Measurements from ENCODE around the gene HCAR1.
"Not testable (repeated sequence)": the region's sequence is repeated elsewhere in the genome, so short reads cannot be mapped to it uniquely, and the experiment has no call there.

The HCAR1 gene

DNA sequence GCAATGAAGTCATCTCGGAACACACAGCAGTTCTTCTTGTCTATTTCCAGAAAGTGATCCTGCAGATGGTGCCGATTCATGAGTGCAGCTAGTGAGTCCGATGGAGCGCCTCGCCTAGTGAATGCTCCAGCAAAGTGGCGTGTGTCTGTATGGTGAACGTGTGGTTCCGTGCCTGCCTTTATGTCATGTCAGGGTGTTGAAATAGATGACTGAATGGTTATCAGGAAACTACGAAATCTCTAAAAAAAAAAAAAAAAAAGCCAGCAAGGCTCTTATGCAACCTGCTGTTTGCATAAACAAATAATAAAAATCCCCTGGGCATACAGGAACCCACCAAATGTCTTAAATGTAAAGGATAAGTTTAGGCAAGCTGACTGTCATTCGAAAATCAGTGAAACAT, 14.0 kb downstream of the HCAR1 start, which contains the start of gene HCAR3:
TSS of gene HCAR3 (minus strand) at position 154 of the 400 bp plus-strand sequence. CDS start at position 80, 74 bp downstream.
- DNase-seq: not testable (repeated sequence)

DNA sequence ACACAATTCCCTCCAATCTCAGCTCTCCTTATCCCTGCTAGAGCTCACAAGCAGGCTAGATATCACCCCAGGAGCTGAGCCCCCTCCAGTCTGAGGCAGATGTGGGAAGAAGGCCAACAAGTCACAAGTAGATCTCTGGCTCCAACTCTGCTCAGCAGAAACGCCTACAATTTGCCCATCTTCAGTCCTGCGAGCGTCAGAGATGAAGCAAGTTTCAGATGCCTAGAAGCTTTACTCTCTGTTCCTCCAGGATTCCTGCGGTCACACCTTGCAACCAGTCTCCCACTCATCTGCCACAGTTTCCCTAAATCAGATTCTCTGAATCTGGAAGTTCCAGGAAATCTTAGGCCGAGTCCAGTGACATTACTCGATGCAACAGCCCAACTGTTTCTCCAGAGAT, 15.4 kb downstream of the HCAR1 start:
- not testable (repeated sequence) for DNase-seq

DNA sequence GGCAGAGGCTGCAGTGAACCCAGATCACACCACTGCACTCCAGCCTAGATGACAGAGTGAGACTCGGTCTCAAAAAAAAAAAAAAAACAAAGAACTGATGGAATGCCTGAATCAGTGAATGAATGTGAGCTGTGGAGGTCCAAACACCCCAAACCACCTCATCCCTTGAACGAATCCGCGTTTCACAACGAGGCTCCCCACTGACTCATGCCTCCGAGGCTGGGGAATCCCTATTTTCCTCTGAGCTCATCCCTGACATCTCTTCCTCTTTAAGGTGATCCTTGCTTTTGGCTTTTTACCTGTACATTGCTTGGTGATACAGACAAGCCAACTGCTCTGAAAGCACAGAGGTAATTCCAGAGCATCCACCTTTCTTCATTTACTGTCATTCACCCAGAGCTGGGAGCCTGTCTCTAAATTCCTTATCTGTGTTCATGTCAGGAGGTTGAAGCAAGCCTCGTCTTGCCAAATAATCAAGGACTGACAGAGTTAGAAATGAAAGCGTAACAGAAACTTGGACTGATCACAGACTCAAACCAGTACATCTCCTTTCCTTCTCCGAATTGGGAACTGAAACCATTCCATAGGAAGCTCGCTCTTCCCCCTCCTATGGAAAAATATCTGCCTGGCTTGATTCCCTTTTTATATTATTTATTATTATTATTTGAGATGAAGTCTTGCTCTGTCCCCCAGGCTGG, 17.0 kb downstream of the HCAR1 start:
- not testable (repeated sequence) for DNase-seq

DNA sequence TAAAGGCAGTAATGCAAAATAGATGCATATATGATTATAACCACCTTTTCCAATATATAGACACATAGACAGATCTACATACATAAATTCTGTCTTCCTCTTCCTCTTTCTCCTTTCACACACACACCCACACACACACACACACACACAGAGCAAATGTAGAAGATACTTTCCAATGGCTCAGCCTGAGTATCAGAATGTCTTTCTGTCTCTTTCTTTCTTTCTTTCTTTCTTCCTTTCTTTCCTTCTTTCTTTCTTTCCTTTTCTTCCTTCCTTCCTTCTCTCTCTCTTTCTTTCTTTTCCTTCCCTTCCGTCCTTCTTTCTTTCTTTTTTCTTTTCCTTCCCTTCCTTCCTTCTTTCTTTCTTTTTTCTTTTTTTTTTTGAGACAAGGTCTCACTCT, 19.4 kb downstream of the HCAR1 start:
- not testable (repeated sequence) for DNase-seq

DNA sequence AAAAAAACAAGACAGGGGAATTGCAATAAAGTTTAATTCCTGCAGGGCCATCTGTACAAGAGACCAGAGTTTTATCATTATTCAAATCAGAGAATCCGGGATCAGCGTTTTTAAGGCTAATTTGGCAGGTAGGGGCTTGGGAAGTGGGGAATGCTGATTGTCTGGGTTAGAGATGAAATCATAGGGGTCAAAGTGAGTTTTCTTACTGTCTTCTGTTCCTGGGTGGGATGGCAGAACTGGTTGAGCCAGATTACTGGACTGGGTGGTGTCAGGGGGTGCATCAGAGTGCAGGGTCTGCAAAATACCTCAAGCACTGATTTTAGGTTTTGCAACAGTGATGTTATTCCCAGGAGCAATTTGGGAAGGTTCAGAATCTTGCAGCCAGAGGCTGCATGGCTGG, 20.3 kb downstream of the HCAR1 start:
- not testable (repeated sequence) for DNase-seq

DNA sequence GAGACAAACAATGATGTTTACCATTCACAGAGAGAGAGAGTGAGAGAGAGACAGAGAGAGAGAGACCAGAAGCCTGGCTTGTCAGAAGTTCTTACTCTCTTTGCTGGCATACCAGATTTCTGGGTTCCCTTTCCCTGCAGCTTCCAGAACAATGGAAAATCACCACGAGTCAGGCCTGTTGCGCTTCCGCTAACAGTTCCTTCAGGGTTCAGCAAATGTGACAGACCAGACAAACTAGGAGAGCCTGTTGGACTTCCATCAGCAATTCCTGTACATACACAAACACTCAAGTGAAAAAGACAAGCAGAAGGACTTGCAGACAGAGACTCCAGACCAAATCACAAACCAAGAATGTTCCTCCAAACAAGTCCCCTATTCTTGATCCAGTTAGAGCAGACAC, 21.4 kb downstream of the HCAR1 start:
- not testable (repeated sequence) for DNase-seq

DNA sequence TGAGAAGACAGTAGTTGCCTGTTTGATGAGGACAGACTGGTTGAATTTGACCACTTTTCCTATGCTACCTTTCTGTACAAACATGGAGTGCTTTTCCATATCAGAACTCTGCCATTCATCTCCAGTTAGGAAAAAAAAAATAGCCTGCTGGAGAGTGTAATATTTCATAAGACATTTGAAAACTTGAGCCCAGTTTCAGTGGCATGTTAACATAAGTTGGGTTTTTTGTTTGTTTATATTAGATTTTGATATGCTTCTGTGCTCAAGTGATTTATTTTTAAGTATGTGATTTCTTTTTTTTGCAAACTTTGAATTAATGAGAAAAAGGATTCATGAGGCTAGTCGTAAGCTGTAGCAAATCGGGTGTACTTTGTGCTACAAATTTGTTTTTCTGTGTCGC, 26.8 kb downstream of the HCAR1 start:
- not testable (repeated sequence) for DNase-seq

DNA sequence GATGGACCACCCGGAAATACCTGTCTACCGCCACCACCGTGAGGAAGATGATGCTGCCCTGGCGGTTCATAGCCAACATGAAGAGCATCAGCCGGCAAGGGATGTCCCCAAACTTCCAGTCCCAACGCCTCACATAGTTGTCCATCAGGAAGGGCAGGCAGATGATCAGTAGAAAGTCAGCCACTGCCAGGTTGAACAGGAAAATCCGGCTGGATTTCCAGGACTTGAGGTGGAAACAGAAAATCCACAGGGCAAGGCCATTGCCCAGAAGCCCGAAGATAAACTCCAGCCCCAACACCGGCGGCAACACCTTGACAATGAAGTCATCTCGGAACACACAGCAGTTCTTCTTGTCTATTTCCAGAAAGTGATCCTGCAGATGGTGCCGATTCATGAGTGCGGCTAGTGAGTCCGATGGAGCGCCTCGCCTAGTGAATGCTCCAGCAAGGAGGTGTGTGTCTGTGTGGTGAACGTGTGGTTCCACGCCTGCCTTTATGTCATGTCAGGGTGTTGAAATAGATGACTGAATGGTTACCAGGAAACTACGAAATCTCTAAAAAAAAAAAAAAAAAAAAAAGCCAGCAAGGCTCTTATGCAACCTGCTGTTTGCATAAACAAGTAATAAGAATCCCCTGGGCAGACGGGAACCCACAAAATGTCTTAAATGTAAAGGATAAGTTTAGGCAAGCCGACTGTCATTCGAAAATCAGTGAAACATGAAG, 27.6 kb downstream of the HCAR1 start, which contains the start of gene HCAR2:
TSS of gene HCAR2 (minus strand) at position 468 of the 722 bp plus-strand sequence. CDS start at position 394, 74 bp downstream.
- not testable (repeated sequence) for DNase-seq

DNA sequence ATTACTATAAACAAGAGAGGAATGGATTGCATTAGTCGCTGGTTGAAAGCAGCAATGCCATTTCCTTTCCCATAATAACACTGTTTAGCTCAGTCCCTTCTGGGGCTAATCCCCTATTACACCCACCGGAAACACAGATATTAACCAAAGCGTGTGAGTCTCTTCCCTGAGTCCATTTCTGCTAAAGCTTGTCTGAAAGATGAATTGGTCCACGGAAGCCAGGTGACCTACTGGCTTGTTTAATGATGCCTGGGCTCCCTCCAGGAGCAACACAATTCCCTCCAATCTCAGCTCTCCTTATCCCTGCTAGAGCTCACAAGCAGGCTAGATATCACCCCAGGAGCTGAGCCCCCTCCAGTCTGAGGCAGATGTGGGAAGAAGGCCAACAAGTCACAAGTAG, 29.2 kb downstream of the HCAR1 start:
- not testable (repeated sequence) for DNase-seq

DNA sequence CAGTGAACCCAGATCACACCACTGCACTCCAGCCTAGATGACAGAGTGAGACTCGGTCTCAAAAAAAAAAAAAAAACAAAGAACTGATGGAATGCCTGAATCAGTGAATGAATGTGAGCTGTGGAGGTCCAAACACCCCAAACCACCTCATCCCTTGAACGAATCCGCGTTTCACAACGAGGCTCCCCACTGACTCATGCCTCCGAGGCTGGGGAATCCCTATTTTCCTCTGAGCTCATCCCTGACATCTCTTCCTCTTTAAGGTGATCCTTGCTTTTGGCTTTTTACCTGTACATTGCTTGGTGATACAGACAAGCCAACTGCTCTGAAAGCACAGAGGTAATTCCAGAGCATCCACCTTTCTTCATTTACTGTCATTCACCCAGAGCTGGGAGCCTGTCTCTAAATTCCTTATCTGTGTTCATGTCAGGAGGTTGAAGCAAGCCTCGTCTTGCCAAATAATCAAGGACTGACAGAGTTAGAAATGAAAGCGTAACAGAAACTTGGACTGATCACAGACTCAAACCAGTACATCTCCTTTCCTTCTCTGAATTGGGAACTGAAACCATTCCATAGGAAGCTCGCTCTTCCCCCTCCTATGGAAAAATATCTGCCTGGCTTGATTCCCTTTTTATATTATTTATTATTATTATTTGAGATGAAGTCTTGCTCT, 30.5 kb downstream of the HCAR1 start:
- not testable (repeated sequence) for DNase-seq

DNA sequence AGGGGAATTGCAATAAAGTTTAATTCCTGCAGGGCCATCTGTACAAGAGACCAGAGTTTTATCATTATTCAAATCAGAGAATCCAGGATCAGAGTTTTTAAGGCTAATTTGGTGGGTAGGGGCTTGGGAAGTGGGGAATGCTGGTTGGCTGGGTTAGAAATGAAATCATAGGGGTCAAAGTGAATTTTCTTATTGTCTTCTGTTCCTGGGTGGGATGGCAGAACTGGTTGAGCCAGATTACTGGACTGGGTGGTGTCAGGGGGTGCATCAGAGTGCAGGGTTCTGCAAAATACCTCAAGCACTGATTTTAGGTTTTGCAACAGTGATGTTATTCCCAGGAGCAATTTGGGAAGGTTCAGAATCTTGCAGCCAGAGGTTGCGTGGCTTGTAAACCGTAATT, 33.7 kb downstream of the HCAR1 start:
- not testable (repeated sequence) for DNase-seq

DNA sequence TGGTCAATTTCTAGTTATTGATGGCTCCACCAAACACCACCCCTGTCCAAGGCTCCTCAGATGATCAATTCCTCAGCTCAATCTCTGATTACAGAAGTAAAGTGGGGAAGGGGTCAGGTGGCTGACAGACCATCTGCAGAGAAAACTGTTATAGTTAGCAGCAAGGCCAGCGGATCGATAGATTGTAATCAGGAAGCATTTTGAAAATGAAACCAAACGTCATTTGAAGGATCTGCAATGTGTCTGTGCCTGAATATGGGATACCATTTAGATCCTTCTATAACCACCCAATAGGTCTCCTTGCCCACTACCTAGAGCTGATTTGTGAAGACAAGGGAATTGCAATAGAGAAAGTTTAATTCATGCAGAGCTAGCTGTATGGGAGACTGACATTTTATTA, 39.1 kb downstream of the HCAR1 start:
- no peak for DNase-seq

DNA sequence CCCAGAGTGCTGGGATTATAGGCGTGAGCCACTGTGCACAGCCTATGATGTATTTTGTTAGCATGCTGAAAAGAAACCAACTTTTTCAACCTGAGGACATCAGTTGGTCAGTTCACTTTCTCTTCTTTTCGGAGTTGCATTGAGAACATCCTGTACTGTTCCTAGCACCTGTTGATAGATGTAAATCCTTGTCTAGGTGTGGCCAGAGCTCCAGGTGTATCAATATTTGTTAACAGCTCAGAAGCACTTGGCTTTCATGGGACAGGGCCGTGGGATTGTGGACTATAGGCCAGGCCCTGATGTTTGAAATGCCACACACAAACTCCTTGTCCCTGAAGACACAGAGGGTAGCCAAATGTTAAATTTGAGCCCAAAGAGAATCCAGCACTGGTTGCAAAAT, 42.4 kb downstream of the HCAR1 start:
- no peak for DNase-seq

DNA sequence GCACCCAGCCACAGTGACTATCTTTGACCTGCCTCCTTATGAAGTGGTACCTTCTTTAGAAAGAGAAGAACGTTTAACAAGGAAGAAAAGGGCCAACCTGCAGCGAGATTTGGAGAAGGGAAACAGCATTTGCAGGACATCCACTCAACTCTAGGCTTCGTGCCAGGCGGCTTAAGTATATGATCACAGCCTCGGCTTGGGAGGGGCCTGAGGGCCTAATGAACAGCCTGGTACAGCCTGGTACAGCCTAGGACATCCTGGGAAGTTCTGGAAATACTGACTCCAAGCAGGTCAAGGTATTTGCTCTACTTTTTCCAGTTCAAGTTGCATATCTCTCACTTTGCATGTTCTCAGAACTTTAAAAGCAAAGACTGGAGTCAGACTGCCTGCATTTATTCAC, 43.6 kb downstream of the HCAR1 start:
- DNase-seq: no peak

DNA sequence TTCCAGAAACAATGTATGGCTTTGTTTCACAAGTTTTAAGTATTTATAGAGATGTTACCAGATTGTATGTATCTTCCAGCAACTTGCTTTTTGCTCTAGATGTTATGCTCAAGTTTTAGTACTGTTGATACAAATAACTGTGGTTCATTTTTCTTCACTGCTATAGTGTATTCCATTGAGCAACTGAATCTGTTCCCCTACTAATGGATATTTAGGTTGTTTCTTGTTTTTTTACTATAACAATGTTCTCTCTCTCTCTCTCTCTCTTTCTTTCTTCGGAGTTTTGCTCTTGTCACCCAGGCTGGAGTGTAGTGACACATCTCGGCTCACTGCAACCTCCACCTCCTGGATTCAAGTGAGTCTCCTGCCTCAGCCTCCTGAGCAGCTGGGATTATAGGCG, 44.1 kb downstream of the HCAR1 start:
- DNase-seq: no peak

DNA sequence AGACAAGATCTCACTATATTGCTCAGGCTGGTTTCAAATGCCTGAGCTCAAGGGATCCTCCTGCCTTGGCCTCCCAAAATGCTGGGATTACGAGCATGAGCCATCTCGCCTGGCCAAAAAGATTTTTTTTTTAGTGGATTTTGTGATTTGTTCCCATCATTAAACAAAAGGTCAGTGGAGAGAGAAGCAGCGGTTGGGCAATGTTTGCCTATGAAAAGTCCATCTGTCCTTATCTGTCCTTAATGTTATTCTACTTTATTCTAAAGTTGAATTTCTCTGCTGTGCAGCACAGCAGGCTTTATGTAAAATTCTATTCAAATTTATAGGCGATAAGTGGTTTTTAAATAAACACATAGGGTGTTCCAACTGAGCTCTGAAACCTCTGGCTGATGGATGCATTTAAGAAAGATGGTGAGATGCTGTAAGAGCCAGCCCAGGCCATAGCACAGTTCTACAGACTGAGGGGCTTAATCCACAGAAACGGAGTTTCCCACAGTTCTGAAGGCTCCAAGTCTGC, 46.3 kb downstream of the HCAR1 start:
- DNase-seq: no peak

DNA sequence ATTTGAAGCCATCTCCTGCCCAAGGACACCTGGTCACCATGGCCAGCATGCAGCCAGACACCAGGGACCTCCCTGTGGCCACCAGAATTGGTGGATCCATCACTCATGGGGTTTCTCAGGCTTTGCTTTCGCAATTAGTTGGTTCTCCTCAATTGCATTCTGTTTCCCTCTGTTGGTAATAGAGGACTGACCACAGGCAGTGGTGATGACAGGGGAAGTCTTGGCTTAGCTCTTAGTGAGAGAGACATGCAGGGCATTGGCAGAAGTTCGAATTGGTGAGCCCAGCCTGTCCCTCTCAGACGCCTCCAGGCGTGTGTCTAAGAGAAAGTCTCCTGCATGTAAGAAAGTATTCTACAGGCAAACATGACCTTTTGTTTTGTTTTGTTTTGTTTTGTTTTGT, 48.8 kb downstream of the HCAR1 start:
- DNase-seq: no peak

DNA sequence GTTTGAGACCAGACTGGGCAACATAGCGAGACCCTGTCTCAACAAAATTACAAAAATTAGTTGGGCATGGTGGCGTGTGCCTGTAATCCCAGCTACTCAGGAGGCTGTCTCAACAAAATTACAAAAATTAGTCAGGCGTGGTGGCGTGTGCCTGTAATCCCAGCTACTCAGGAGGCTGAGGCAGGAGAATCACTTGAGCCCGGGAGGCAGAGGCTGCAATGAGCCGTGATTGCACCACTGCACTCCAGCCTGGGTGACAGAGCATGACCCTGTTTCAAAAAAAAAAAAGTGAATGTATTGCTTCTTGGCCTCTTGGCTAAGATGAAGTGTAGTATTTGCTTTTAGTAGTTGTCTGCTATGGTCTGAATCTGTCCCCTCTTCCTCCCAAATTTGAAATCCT, 49.7 kb downstream of the HCAR1 start:
- not testable (repeated sequence) for DNase-seq

DNA sequence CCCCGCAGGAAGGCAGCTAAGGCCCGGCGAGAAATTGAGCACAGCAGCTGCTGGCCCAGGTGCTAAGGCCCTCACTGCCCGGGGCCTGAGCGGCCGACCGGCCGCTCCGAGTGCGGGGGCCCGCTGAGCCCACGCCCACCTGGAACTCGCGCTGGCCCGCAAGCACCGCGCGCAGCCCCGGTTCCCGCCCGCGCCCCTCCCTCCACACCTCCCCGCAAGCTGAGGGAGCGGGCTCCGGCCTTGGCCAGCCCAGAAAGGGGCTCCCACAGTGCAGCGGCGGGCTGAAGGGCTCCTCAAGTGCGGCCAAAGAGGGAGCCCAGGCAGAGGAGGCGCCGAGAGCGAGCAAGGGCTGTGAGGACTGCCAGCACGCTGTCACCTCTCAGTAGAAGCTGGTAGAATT, 53.9 kb downstream of the HCAR1 start:
- not testable (repeated sequence) for DNase-seq
